SK-N-MC (cell line): ENCODE data around the gene SIGLEC8.

Experiments used
- EZH2 ChIP-seq: fragments of 200-600 bp; sonication (generic); IDR thresholded peaks from one replicate; pipeline ENCODE4 v1.6.1; 2017; ENCODE audit warnings: antibody characterized with exemption
- FOXP2 ChIP-seq: optimal IDR thresholded peaks from 2 replicates; pipeline ENCODE3; 2011; ENCODE audit warnings: mild to moderate bottlenecking, moderate library complexity; ENCODE audit not compliant: insufficient read depth; ENCODE audit errors: extremely low read length, control extremely low read depth
- POLR2AphosphoS5 ChIP-seq: IDR thresholded peaks from 2 replicates; pipeline ENCODE4 v1.6.1; 2012; ENCODE audit warnings: mild to moderate bottlenecking, low read depth, low read length, borderline replicate concordance

- no peak for TF ChIP-seq POLR2AphosphoS5
- no peak for TF ChIP-seq EZH2
- no peak for TF ChIP-seq FOXP2
These were observed 12.7 kb upstream of the SIGLEC8 start for GRCh38 chr19:51470966-51471365.
